ENCODE measurements around the gene MRNIP. TPM values are rescaled to one million over a fixed set of nuclear protein-coding genes. Genes with fewer than 3 reads are reported as not detected.

Gene MRNIP
- total and polyA plus RNA-seq, 2 of the 8 experiments (the other 6 are each of a cell fraction or from before 2014, with no cell fraction given), result 29.6 TPM

- ChIA-PET CTCF (ENCODE audit: partially characterized antibody) (interaction anchor here (0.7 to 8.0 kb wide), 3 partner anchors 9 to 74 kb away, joined by 3 to 67 read pairs (median 4); no protein-coding TSS in a partner anchor), POLR2A (ENCODE audit: partially characterized antibody) (no interaction called here)
- Histone ChIP-seq H3K4me1 (replicated peaks in 1 of 4; ENCODE audit: control insufficient read depth in 3 of 4, insufficient read depth in 4 of 4, low read length in 3 of 4) (no peaks in the 10 kb centered on the region), H3K18ac (ENCODE audit: extremely low read depth, low read length) (no peak overlapping the region), H3K27ac (ENCODE audit: low read depth, low read length) (no peak overlapping the region), H3K79me2 (ENCODE audit: control insufficient read depth in 1 of 2, insufficient read depth in 2 of 2, low read length in 2 of 2) (no peaks in the 10 kb centered on the region), H3K27me3 (replicated peaks in 1 of 4; ENCODE audit: control insufficient read depth in 3 of 4, extremely low read depth in 1 of 4, insufficient read depth in 3 of 4, low read length in 3 of 4) (no peaks in the 10 kb centered on the region), H3K4me2 (ENCODE audit: insufficient read depth in 1 of 2, low read depth in 2 of 2, low read length in 2 of 2) (no peak overlapping the region), H2BK120ac (replicated peaks; ENCODE audit: low read depth, low read length) (no peak overlapping the region), H4K20me1 (replicated peaks in 1 of 2; ENCODE audit: control insufficient read depth in 1 of 2, insufficient read depth in 2 of 2, low read length in 2 of 2) (peaks cover 1 to 4% of the 10 kb centered on the region in 2 experiments), H3K4me3 (ENCODE audit: extremely low read depth in 1 of 4, insufficient read depth in 2 of 4, low read depth in 3 of 4, low read length in 4 of 4) (no peak overlapping the region), H3K9me3 (ENCODE audit: insufficient read depth in 2 of 2, low read depth in 1 of 2, low read length in 1 of 2) (no peaks in the 10 kb centered on the region), H3K23ac (ENCODE audit: insufficient read length) (no peak overlapping the region), H2AK5ac (ENCODE audit: low read depth, low read length) (no peak overlapping the region), H2BK20ac (ENCODE audit: low read length) (no peak overlapping the region), H2BK12ac (ENCODE audit: low read depth, low read length) (no peak overlapping the region), H4K5ac (ENCODE audit: insufficient read length, low read depth, low read length) (no peak overlapping the region), H2AFZ (ENCODE audit: low read length) (no peak overlapping the region), H3K23me2 (ENCODE audit: low read depth, low read length) (0 out of 2 replicates have a peak, but pooled peaks cover 2% of the 10 kb centered on the region), H4K8ac (ENCODE audit: extremely low read depth, insufficient read depth, low read length) (no peak overlapping the region), H3K9ac (replicated peaks in 1 of 4; ENCODE audit: extremely low read depth in 1 of 4, low read depth in 3 of 4, low read length in 3 of 4) (no peak overlapping the region), H4K91ac (replicated peaks; ENCODE audit: insufficient read length, low read length) (no peak overlapping the region), H3K56ac (replicated peaks; ENCODE audit: insufficient read length, low read depth, low read length) (no peak overlapping the region), H3K14ac (ENCODE audit: insufficient read length) (no peak overlapping the region), H2BK15ac (ENCODE audit: low read length) (no peak overlapping the region), H3K79me1 (ENCODE audit: low read depth, low read length) (no peaks in the 10 kb centered on the region), H3K4ac (replicated peaks; ENCODE audit: insufficient read length, low read depth, low read length) (no peak overlapping the region), H3K36me3 (ENCODE audit: control insufficient read depth in 2 of 4, insufficient read depth in 4 of 4, low read length in 3 of 4) (peaks cover 3 to 16% (median 8%) of the 10 kb centered on the region in 4 experiments; a peak in 6 of 8 replicates), H2BK5ac (ENCODE audit: low read depth, low read length) (no peak overlapping the region)
- WGBS, 2 experiments (ENCODE audit: extremely low coverage in 1 of 2, insufficient coverage in 1 of 2, insufficient read length in 1 of 2, insufficient replicate concordance in 2 of 2, low coverage in 1 of 2, low lambda C conversion rate in 2 of 2, missing lambda C conversion rate in 1 of 2), result 88% methylated on average over 3 of the region's 3 CpGs; no CpG with 5 or more reads in 1 of the 2 experiments
- FAIRE-seq (no peak), DNase-seq (ENCODE audit: low read depth in 1 of 2, low spot score in 2 of 2) (no peak)
- no peak for TF ChIP-seq CBX8 (IDR thresholded peaks at IDR 0.05; ENCODE audit: borderline replicate concordance, low read depth, low read length)
- no peak for TF ChIP-seq CHD1 (IDR thresholded peaks at IDR 0.05; ENCODE audit: low read depth, low read length)
- TF ChIP-seq SIRT6 (IDR thresholded peaks at IDR 0.05; ENCODE audit: low read length), result no peak
- TF ChIP-seq, protein P1, sequence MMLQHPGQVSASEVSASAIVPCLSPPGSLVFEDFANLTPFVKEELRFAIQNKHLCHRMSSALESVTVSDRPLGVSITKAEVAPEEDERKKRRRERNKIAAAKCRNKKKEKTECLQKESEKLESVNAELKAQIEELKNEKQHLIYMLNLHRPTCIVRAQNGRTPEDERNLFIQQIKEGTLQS (IDR thresholded peaks at IDR 0.05; ENCODE audit: insufficient read depth, low read depth, low read length), result no peak
- TF ChIP-seq ATF2 (IDR thresholded peaks at IDR 0.05; ENCODE audit: low read length), result no peak
- TF ChIP-seq KDM4A (IDR thresholded peaks at IDR 0.05; ENCODE audit: low read depth, low read length, severe bottlenecking), result no peak
- no peak for TF ChIP-seq SIX5 (IDR thresholded peaks at IDR 0.05; ENCODE audit: low read depth, low read length)
- no peak for TF ChIP-seq CEBPB (IDR thresholded peaks at IDR 0.05; ENCODE audit: low read depth, low read length)
- no peak for TF ChIP-seq SRF (IDR thresholded peaks at IDR 0.05; ENCODE audit: low read depth, low read length)
- TF ChIP-seq NRF1 (IDR thresholded peaks at IDR 0.05; ENCODE audit: low read depth, low read length), result no peak
- TF ChIP-seq POLR2A (IDR thresholded peaks at IDR 0.05; ENCODE audit: control extremely low read depth in 1 of 2, low read depth in 2 of 2, low read length in 2 of 2), result no peak
- TF ChIP-seq RAD21 (IDR thresholded peaks at IDR 0.05 in 1 of 2, conservative IDR thresholded peaks at IDR 0.05 in 1 of 2; ENCODE audit: low read depth in 2 of 2, low read length in 2 of 2), result no peak
These were observed 18.0 kb upstream of the MRNIP start for GRCh38 chr5:179876610-179876952.

All from H1 (cell line).